GM12891 (cell line): Measurements from ENCODE around the gene TRAF6.

ENCODE experiments used
- PAX5 ChIP-seq: IDR thresholded peaks from 2 replicates; pipeline ENCODE4 v1.6.1; 2011; ENCODE audit warnings: low read length, moderate library complexity, mild to moderate bottlenecking; ENCODE audit not compliant: insufficient read depth, severe bottlenecking
- POLR2A ChIP-seq: IDR thresholded peaks from 2 replicates; pipeline ENCODE4 v1.6.1; 2011; ENCODE audit warnings: low read depth, low read length, control low read depth
- POLR2AphosphoS5 ChIP-seq: IDR thresholded peaks from 2 replicates; pipeline ENCODE4 v1.6.1; 2011; ENCODE audit warnings: low read depth, low read length, control low read depth
- POU2F2 ChIP-seq: IDR thresholded peaks from 2 replicates; pipeline ENCODE4 v1.6.1; 2011; ENCODE audit warnings: low read depth, mild to moderate bottlenecking, control low read depth, low read length, moderate library complexity
- SPI1 ChIP-seq: IDR thresholded peaks from 2 replicates; pipeline ENCODE4 v1.6.1; 2011; ENCODE audit warnings: low read depth, low read length, control low read depth
- TAF1 ChIP-seq: IDR thresholded peaks from 2 replicates; pipeline ENCODE4 v1.6.1; 2011; ENCODE audit warnings: low read depth, low read length, control low read depth

DNA sequence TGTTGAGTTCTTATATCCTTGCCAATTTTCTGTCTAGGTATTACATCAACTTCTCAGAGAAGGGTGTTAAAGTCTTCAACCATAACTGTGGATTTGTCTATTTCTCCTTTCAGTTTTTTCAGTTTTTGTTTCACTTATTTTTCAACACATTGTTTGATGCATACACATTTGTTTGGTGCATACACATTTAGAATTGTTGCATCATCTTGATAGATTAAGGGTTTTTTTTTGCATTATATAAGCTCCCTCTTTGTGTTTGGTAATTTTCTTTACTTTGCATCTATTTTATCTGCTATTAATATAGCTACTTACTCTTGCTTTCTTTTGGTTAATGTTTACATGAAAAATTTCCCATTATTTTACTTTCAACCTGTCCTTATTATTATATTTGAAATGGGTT lies 20.8 kb upstream of the TRAF6 start:
- TF ChIP-seq POLR2A (no peak), TAF1 (no peak), POLR2AphosphoS5 (no peak), SPI1 (no peak), POU2F2 (no peak), PAX5 (no peak)
